Astrocyte (in vitro differentiated cells and primary cell): ENCODE measurements around the gene ZBTB33. TPM values are rescaled to one million over a fixed set of nuclear protein-coding genes. Genes with fewer than 3 reads are reported as not detected.

Experiments
- DNase-seq: peaks from one replicate; pipeline ENCODE4 v3.0.0-alpha.2; 2010; ENCODE audit warnings: low read depth
- FAIRE-seq: peaks from 2 replicates; lab custom pipeline; 2011; peaks lifted over from hg19 to GRCh38; lab: Jason Lieb, UNC
- H2AFZ ChIP-seq: 2 replicates; pipeline ENCODE4 v1.6.0; 2012; ENCODE audit warnings: low read depth, low read length, inconsistent platforms
- H3K27ac ChIP-seq: 2 replicates; pipeline ENCODE4 v1.5.1; 2011; ENCODE audit warnings: low read depth, low read length, inconsistent platforms
- H3K27me3 ChIP-seq: 2 replicates; pipeline ENCODE4 v1.6.0; 2011; ENCODE audit warnings: low read length, inconsistent platforms; ENCODE audit not compliant: insufficient read depth
- H3K36me3 ChIP-seq: 2 replicates; pipeline ENCODE4 v1.5.1; 2011; ENCODE audit warnings: low read length, inconsistent platforms; ENCODE audit not compliant: insufficient read depth
- H3K4me1 ChIP-seq: 2 replicates; pipeline ENCODE4 v1.5.1; 2011; ENCODE audit warnings: low read length, inconsistent platforms; ENCODE audit not compliant: insufficient read depth
- H3K4me2 ChIP-seq: 2 replicates; pipeline ENCODE4 v1.6.0; 2012; ENCODE audit warnings: low read length, inconsistent platforms
- H3K4me3 ChIP-seq: 2 replicates; pipeline ENCODE4 v1.5.1; 2011; ENCODE audit warnings: low read depth, mild to moderate bottlenecking, low read length, inconsistent platforms; ENCODE audit not compliant: insufficient read depth
- H3K79me2 ChIP-seq: 2 replicates; pipeline ENCODE4 v1.6.0; 2012; ENCODE audit warnings: mild to moderate bottlenecking, low read length, inconsistent platforms; ENCODE audit not compliant: insufficient read depth
- H3K9ac ChIP-seq: 2 replicates; pipeline ENCODE4 v1.6.0; 2012; ENCODE audit warnings: mild to moderate bottlenecking, low read length, inconsistent platforms
- H3K9me3 ChIP-seq: 2 replicates; pipeline ENCODE4 v1.5.1; 2012; ENCODE audit warnings: low read depth, mild to moderate bottlenecking, low read length, inconsistent platforms; ENCODE audit not compliant: insufficient read depth
- H4K20me1 ChIP-seq: 2 replicates; pipeline ENCODE4 v1.6.0; 2012; ENCODE audit warnings: low read length, inconsistent platforms; ENCODE audit not compliant: insufficient read depth
- H3K27ac Mint-ChIP-seq: one replicate; pipeline ENCODE4 v1.8.0; 2021; ENCODE audit warnings: mild to moderate bottlenecking, mixed read lengths; ENCODE audit not compliant: unreplicated experiment
- H3K27me3 Mint-ChIP-seq: one replicate; pipeline ENCODE4 v1.8.0; 2021; ENCODE audit warnings: low read depth, mixed read lengths; ENCODE audit not compliant: unreplicated experiment
- H3K36me3 Mint-ChIP-seq: one replicate; pipeline ENCODE4 v1.8.0; 2021; ENCODE audit warnings: low read depth, mixed read lengths; ENCODE audit not compliant: unreplicated experiment
- H3K4me1 Mint-ChIP-seq: one replicate; pipeline ENCODE4 v1.8.0; 2021; ENCODE audit warnings: low read depth, mixed read lengths; ENCODE audit not compliant: unreplicated experiment
- H3K4me3 Mint-ChIP-seq: one replicate; pipeline ENCODE4 v1.8.0; 2021; ENCODE audit warnings: mild to moderate bottlenecking, moderate library complexity, mixed read lengths; ENCODE audit not compliant: unreplicated experiment
- H3K9me3 Mint-ChIP-seq: one replicate; pipeline ENCODE4 v1.8.0; 2021; ENCODE audit warnings: mild to moderate bottlenecking, mixed read lengths; ENCODE audit not compliant: unreplicated experiment
- EZH2 ChIP-seq: IDR thresholded peaks from 2 replicates; pipeline ENCODE4 v1.6.1; 2012; ENCODE audit warnings: mild to moderate bottlenecking, low read length, inconsistent platforms; ENCODE audit not compliant: insufficient read depth
- total RNA-seq: library from RNA; stranded (reverse); gene quantifications from 2 replicates; pipeline ENCODE4 v1.2.1, GENCODE V29; 2021
- TF ChIP-seq, protein P1 (sequence below): IDR thresholded peaks from 2 replicates; pipeline ENCODE4 v1.5.1; 2011; ENCODE audit warnings: low read depth, mild to moderate bottlenecking, inconsistent platforms, low read length, moderate library complexity; ENCODE audit not compliant: insufficient read depth

ZBTB33 gene
- total RNA-seq, 1 donor from 2014 or later = 19.9 TPM

- Histone ChIP-seq H4K20me1 (no peaks in the 10 kb centered on the region), H3K36me3 (no peaks in the 10 kb centered on the region), H3K27ac (no peak overlapping the region), H3K79me2 (no peaks in the 10 kb centered on the region), H3K4me2 (no peak overlapping the region), H2AFZ (no peak overlapping the region), H3K27me3 (no peaks in the 10 kb centered on the region), H3K9me3 (no peaks in the 10 kb centered on the region), H3K9ac (no peak overlapping the region), H3K4me1 (no peaks in the 10 kb centered on the region), H3K4me3 (no peak overlapping the region)
- FAIRE-seq = no peak
- Mint-ChIP-seq H3K9me3 (no peaks in the 10 kb centered on the region), H3K27ac (no peak overlapping the region), H3K36me3 (no peaks in the 10 kb centered on the region), H3K27me3 (no peaks in the 10 kb centered on the region), H3K4me3 (no peak overlapping the region), H3K4me1 (no peaks in the 10 kb centered on the region)
- TF ChIP-seq, protein P1, sequence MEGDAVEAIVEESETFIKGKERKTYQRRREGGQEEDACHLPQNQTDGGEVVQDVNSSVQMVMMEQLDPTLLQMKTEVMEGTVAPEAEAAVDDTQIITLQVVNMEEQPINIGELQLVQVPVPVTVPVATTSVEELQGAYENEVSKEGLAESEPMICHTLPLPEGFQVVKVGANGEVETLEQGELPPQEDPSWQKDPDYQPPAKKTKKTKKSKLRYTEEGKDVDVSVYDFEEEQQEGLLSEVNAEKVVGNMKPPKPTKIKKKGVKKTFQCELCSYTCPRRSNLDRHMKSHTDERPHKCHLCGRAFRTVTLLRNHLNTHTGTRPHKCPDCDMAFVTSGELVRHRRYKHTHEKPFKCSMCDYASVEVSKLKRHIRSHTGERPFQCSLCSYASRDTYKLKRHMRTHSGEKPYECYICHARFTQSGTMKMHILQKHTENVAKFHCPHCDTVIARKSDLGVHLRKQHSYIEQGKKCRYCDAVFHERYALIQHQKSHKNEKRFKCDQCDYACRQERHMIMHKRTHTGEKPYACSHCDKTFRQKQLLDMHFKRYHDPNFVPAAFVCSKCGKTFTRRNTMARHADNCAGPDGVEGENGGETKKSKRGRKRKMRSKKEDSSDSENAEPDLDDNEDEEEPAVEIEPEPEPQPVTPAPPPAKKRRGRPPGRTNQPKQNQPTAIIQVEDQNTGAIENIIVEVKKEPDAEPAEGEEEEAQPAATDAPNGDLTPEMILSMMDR = no peak
- TF ChIP-seq EZH2 = no peak
- no peak for DNase-seq
Measured at GRCh38 chrX:120228187-120228908, 22.3 kb upstream of the ZBTB33 start.

DNA sequence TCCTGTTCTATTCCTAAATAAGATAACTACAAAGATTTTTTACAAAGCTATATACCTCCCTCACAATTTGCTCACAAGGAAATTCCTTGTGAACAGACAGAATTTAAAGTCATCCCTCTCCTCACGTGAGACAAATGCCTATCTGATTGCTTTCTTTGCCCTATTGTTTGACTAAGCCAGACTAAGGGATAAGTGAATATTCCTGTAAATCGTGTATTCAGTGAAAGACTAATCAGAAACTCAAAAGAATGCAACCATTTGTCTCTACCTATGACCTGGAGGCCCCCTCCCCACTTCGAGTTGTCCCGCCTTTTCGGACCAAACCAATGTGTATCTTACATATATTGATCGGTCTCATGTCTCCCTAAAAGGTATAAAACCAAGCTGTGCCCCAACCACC, 15.3 kb upstream of the ZBTB33 start:
- Mint-ChIP-seq H3K9me3 (no peaks in the 10 kb centered on the region), H3K4me3 (no peak overlapping the region), H3K27ac (no peak overlapping the region), H3K4me1 (peaks cover 11% of the 10 kb centered on the region), H3K36me3 (no peaks in the 10 kb centered on the region), H3K27me3 (no peaks in the 10 kb centered on the region)
- Histone ChIP-seq H3K4me1 (no peaks in the 10 kb centered on the region), H2AFZ (no peak overlapping the region), H3K27me3 (no peaks in the 10 kb centered on the region), H3K27ac (no peak overlapping the region), H3K36me3 (no peaks in the 10 kb centered on the region), H3K9ac (no peak overlapping the region), H4K20me1 (no peaks in the 10 kb centered on the region), H3K9me3 (no peaks in the 10 kb centered on the region), H3K4me2 (no peak overlapping the region), H3K4me3 (no peak overlapping the region), H3K79me2 (no peaks in the 10 kb centered on the region)
- no peak for TF ChIP-seq EZH2
- TF ChIP-seq, protein P1 = no peak
- FAIRE-seq (no peak), DNase-seq (no peak)

GRCh38 chrX:120236687-120237479, 13.7 kb upstream of the ZBTB33 start:
- Mint-ChIP-seq H3K4me3 (no peak overlapping the region), H3K4me1 (peaks cover 11% of the 10 kb centered on the region), H3K27ac (no peak overlapping the region), H3K9me3 (no peaks in the 10 kb centered on the region), H3K36me3 (no peaks in the 10 kb centered on the region), H3K27me3 (no peaks in the 10 kb centered on the region)
- H3K4me1 ChIP-seq = no peaks in the 10 kb centered on the region
- H4K20me1 ChIP-seq = no peaks in the 10 kb centered on the region
- FAIRE-seq (no peak), DNase-seq (no peak)
- H3K9me3 ChIP-seq = no peaks in the 10 kb centered on the region
- no peak overlapping the region for H2AFZ ChIP-seq
- no peaks in the 10 kb centered on the region for H3K36me3 ChIP-seq
- no peaks in the 10 kb centered on the region for H3K79me2 ChIP-seq
- H3K4me3 ChIP-seq = no peak overlapping the region
- TF ChIP-seq, protein P1 = no peak
- TF ChIP-seq EZH2 = no peak
- H3K27ac ChIP-seq = no peak overlapping the region
- H3K4me2 ChIP-seq = no peak overlapping the region
- H3K9ac ChIP-seq = no peak overlapping the region
- H3K27me3 ChIP-seq = no peaks in the 10 kb centered on the region
